A673 (cell line): ENCODE data around the gene CDC25A.

Source experiments
- EZH2 ChIP-seq: fragments of 200-600 bp; sonication (generic); IDR thresholded peaks from 2 replicates; pipeline ENCODE4 v1.6.1; 2017; ENCODE audit warnings: borderline replicate concordance, low read depth, mild to moderate bottlenecking, mixed read lengths, antibody characterized with exemption, low read length; ENCODE audit not compliant: poor library complexity, severe bottlenecking
- TF ChIP-seq, protein P1 (sequence below): fragments of 300-800, 200-600 bp; sonication (generic); conservative IDR thresholded peaks from 2 replicates; pipeline ENCODE4 v1.5.1; 2017; ENCODE audit warnings: low read depth, mild to moderate bottlenecking, antibody characterized with exemption, low read length, moderate library complexity, mixed read lengths

DNA sequence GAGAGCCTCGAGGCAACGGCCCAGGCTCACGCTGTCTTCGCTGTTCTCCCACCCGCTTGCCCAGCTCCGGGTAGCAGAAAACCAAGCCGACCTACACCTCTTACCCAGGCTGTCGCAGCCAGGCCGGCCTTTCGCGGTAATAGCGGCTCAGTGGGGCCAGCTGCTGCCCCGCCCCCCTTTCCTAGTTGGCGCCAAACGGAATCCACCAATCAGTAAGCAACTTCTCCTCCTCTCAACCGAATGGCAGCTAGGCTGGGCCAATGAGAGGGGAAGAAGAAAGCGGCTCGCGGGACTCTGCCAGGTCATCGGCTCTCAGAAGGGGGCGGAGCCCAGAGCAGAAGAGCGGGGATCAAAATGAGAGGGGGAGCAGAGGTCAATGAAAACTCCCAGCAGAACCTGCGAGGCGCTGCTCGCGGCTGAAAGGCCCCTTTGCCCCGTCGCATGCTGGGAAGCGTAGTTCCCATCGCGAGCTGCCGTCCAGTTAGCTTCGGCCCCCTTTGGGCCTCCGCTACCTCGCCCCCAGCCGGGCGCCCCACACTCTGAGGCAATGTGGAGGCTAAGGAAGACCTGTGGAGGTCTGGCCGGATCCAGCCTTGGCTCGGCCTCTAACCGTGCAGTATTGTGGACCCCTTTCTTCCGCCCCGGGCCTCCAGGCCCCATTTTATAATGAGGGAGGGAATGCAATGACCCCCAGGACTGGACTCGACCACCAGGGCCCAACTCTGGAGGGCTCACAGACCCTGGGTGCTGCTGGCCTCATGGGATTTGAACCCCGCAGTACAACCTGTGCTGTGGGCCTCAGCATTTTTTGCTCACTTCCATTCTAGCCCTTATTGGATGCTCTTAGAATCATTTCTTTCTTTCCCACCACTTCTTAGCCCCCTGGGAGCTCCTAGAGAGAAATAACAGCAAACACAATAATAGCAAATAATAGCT lies at the start of gene CDC25A:
- no peak for TF ChIP-seq EZH2
- TF ChIP-seq, protein P1, sequence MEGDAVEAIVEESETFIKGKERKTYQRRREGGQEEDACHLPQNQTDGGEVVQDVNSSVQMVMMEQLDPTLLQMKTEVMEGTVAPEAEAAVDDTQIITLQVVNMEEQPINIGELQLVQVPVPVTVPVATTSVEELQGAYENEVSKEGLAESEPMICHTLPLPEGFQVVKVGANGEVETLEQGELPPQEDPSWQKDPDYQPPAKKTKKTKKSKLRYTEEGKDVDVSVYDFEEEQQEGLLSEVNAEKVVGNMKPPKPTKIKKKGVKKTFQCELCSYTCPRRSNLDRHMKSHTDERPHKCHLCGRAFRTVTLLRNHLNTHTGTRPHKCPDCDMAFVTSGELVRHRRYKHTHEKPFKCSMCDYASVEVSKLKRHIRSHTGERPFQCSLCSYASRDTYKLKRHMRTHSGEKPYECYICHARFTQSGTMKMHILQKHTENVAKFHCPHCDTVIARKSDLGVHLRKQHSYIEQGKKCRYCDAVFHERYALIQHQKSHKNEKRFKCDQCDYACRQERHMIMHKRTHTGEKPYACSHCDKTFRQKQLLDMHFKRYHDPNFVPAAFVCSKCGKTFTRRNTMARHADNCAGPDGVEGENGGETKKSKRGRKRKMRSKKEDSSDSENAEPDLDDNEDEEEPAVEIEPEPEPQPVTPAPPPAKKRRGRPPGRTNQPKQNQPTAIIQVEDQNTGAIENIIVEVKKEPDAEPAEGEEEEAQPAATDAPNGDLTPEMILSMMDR: no peak
